ENCODE measurements around the gene COX11.

COX11 gene

GRCh38 chr17:54968262-54968987 is at the start of gene COX11, which contains the start of gene STXBP4:
TSS of gene COX11 (minus strand) at chr17:54968654. CDS start at chr17:54968646, 8 bp downstream.
TSS of gene STXBP4 (plus strand) at chr17:54968765. CDS start at chr17:54986220, 17,455 bp downstream.
- H3K4me3 ChIP-seq (ENCODE audit: low read length), result peak within 1 kb of the TSS; percentile 93
- peak; percentile 90 for DNase-seq (ENCODE audit: low read depth)
- TF ChIP-seq CTCF (conservative IDR thresholded peaks at IDR 0.05; ENCODE audit: low read depth, low read length), result no peak

- no peak overlapping the region for H3K4me3 ChIP-seq (ENCODE audit: low read length)
- TF ChIP-seq CTCF (conservative IDR thresholded peaks at IDR 0.05; ENCODE audit: low read depth, low read length), result peak; percentile 64
- DNase-seq (ENCODE audit: low read depth), result no peak
Measured at GRCh38 chr17:55005520-55005919, 37.1 kb upstream of the COX11 start.

GRCh38 chr17:55004484-55004883 is 36.0 kb upstream of the COX11 start:
- DNase-seq (ENCODE audit: low read depth), result no peak
- TF ChIP-seq CTCF (conservative IDR thresholded peaks at IDR 0.05; ENCODE audit: low read depth, low read length), result no peak
- no peak overlapping the region for H3K4me3 ChIP-seq (ENCODE audit: low read length)

GRCh38 chr17:55002458-55002857 is 34.0 kb upstream of the COX11 start:
- no peak for TF ChIP-seq CTCF (conservative IDR thresholded peaks at IDR 0.05; ENCODE audit: low read depth, low read length)
- H3K4me3 ChIP-seq (ENCODE audit: low read length), result no peak overlapping the region
- DNase-seq (ENCODE audit: low read depth), result no peak

GRCh38 chr17:54996441-54996840 is 28.0 kb upstream of the COX11 start:
- no peak for TF ChIP-seq CTCF (conservative IDR thresholded peaks at IDR 0.05; ENCODE audit: low read depth, low read length)
- H3K4me3 ChIP-seq (ENCODE audit: low read length), result no peak overlapping the region
- DNase-seq (ENCODE audit: low read depth), result no peak

GRCh38 chr17:54992797-54993639 is 24.6 kb upstream of the COX11 start:
- no peak overlapping the region for H3K4me3 ChIP-seq (ENCODE audit: low read length)
- TF ChIP-seq CTCF (conservative IDR thresholded peaks at IDR 0.05; ENCODE audit: low read depth, low read length), result peak; percentile 59
- DNase-seq (ENCODE audit: low read depth), result no peak
